Occipital lobe (tissue), 2 donors: Measurements from ENCODE around the gene YAF2. TPM values are rescaled to one million over a fixed set of nuclear protein-coding genes. Genes with fewer than 3 reads are reported as not detected.
"Not testable (repeated sequence)": the region's sequence is repeated elsewhere in the genome, so short reads cannot be mapped to it uniquely, and the experiment has no call there.

Source experiments
- DNase-seq: peaks from one replicate; lab custom pipeline; 2025; lab: John Stamatoyannopoulos, UW
- total RNA-seq: library from RNA; depleted of rRNA; stranded (reverse); fragments of >200 nt; gene quantifications from one replicate; pipeline ENCODE4 v1.2.3, GENCODE V29; 2014

YAF2 gene
- total RNA-seq, 1 donor from 2014 or later, result 53.5 TPM

GRCh38 chr12:42255221-42255865 is 17.3 kb upstream of the YAF2 start:
- DNase-seq, result no peak

- not testable (repeated sequence) for DNase-seq
Observed at GRCh38 chr12:42252645-42253044, 14.6 kb upstream of the YAF2 start.

- not testable (repeated sequence) for DNase-seq
Observed at GRCh38 chr12:42249033-42249432, 11.0 kb upstream of the YAF2 start.

GRCh38 chr12:42240131-42240750 is 2.2 kb upstream of the YAF2 start:
- no peak for DNase-seq

DNA sequence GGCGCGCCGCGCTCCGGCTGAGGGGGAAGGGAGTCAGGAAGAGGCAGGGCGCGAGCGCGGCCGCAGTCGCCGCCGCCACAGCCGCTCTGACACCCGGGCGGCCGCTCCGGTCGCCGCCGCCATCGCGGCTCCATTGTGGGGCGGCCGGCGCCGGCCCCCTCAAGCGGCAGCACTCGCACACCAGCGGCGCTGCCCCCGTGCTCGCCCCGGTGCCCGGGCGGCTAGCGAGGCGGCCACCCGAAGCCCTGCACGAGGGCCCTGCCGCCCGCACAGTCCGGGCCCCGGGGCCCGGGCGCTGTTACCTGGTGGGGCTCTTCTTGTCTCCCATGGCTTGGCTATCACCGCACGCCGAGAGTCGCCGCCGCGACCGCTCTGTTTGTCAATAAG is 202 bp downstream of the YAF2 start:
- no peak for DNase-seq

- peak; percentile 40 for DNase-seq
Observed at GRCh38 chr12:42237052-42237852, 796 bp downstream of the YAF2 start.

DNA sequence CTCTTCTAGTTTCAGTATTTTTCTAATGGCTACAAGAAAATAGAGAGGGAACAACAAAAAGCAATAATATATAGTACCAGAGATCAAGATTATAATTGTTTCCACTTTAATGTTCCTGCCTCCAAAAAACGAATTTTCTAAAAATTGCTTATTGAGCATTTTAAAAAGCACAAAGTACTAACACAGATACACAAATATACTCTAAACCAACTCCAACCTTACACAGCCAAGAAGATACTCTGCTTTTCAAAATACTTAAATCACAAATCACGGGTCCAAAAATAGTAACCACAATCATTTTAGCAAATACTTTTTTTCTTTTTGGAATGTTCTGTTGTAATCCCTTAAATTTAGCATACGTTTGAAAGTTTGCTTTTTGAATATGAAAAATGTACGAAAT is 2.0 kb downstream of the YAF2 start:
- DNase-seq, result no peak

GRCh38 chr12:42235426-42235825 is 2.6 kb downstream of the YAF2 start:
- DNase-seq, result no peak

DNA sequence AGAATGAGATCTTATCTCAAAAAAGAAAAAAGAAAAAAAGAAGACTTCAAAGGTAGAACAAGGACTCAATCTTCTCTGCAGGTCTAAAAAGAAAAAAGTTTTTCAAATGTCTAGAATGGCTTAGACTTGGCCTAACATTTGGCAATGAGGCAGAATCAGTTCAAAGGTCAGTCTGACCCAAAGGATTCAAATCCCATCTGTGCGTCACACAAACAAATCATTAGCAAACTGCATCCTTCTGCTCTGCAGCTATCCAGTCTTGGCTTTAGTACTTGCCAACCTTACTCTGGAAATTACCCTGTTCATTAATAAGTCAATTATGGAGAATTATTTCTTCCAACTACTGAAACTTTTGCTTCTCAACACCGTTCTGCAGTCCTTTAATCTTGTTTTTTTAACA is 3.1 kb downstream of the YAF2 start:
- no peak for DNase-seq

- not testable (repeated sequence) for DNase-seq
Observed at GRCh38 chr12:42227525-42227924, 10.5 kb downstream of the YAF2 start.

DNA sequence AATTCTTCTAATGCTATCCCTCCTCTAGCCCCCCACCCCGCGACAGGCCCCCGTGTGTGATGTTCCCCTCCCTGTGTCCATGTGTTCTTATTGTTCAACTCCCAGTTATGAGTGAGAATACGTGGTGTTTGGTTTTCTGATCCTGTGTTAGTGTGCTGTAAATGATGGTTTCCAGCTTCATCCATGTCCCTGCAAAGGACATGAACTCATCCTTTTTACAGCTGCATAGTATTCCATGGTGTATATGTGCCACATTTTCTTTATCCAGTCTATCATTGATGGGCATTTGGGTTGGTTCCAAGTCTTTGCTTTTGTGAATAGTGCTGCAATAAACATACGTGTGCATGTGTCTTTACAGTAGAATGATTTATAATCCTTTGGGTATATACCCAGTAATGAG is 13.5 kb downstream of the YAF2 start:
- not testable (repeated sequence) for DNase-seq

DNA sequence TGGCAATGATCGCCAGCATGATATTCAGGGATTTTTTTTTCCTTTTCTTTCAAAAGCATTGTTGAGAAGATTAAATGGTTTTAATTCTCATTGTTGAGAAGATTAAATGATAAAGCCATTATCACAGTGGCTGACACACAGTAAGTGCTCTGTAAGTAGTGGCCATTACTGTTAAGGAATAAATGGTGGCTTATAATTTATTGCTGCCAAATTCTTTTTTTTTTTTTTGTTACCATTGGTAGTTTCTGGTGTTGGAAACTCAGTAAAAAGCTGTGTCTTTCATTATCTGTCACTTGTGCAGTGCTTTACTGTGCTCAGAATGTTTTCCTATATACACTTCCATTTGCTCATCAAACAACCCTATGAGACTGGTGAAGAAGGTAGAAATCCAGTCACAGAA is 15.3 kb downstream of the YAF2 start:
- no peak for DNase-seq

GRCh38 chr12:42221726-42222125 is 16.3 kb downstream of the YAF2 start:
- DNase-seq, result no peak

DNA sequence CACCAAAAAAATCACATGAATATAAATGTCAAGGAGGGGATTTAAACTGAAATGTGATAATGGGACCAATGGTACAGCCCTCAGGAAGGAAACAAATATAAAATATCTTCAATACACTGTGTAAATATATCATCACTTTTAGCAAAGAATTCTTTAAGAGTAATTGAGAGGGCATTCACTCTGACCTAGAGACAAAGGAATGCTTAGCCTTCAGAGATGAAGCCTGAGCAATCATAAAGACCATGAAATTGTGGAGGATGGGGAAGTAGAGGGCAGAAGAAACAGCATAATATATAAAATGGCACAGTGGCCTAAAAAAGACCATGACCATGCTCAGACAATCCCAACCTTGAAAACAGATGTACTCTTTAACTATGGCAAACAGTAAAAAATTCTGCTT is 20.4 kb downstream of the YAF2 start:
- DNase-seq, result no peak

DNA sequence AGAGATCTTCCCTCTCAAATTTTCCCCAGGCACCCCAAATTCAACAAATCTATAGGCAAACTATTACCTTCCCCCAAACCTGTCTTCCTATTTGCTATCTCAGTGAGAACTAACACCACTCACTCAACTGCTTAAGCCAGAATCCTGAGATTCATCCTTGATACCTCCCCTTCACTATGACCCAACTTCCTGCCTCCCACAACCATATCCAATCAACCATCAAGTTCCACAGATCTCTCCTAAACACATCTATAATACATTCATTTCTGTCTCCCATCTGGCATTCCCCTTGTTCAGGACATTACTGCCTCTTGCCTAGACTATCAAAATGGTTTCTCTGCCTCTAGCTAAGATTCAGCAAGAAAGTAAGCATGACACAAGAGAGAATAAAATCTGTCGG is 21.3 kb downstream of the YAF2 start:
- no peak for DNase-seq

DNA sequence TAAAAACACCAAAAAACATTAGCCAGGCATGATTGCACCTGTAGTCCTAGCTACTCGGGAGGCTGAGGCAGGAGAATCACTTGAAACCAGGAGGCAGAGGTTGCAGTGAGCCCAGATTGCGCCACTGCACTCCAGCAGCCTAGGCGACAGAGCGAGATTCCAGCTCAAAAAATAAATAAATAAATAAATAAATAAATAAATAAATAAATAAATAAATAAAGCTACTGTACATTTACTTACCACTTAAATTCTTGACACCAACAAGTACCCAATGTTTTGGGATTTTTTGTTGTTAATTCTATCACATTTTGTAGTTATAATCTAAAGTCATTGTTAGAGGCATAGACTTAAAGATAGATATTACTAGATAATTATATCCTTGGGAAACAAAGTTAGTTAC is 22.3 kb downstream of the YAF2 start:
- not testable (repeated sequence) for DNase-seq

- DNase-seq, result no peak
Observed at GRCh38 chr12:42213954-42214426, 24.1 kb downstream of the YAF2 start.

GRCh38 chr12:42213023-42213422 is 25.0 kb downstream of the YAF2 start:
- no peak for DNase-seq

- no peak for DNase-seq
Observed at GRCh38 chr12:42208574-42208973, 29.5 kb downstream of the YAF2 start.

GRCh38 chr12:42204819-42205218 is 33.2 kb downstream of the YAF2 start:
- DNase-seq, result no peak

DNA sequence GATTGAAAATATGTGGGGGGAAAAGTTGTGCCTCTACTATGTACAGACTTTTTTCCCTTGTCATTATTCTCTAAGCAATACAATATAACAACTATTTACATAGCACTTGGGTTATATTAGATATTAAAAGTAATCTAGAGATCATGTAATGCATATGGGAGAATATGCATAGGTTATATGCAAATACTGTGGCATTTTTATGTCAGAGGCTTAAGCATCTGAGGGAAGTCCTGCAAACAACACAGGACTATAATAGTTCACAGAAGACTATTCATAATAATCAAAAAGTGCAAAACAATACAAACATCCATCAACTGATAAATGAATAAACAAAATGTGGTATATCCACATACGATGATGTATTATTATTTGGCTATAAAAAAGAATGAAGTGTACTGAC is 33.7 kb downstream of the YAF2 start:
- no peak for DNase-seq

- DNase-seq, result no peak
Observed at GRCh38 chr12:42201063-42201462, 37.0 kb downstream of the YAF2 start.

GRCh38 chr12:42199007-42199406 is 39.0 kb downstream of the YAF2 start:
- no peak for DNase-seq
